Endothelial cell of umbilical vein (primary cell): Measurements from ENCODE around the gene RFX2. TPM values are rescaled to one million over a fixed set of nuclear protein-coding genes. Genes with fewer than 3 reads are reported as not detected.
A peak's percentile ranks its signal among the peaks of the same experiment; 100 is the strongest.

ENCODE experiments used
- BruUV-seq: library from RNA; stranded (reverse); fragments of 400-500 nt; replicated peaks from 2 replicates; lab custom pipeline; 2021; lab: Mats Ljungman, UMichigan
- CTCF ChIA-PET: fragments of 300-600, 350-600 bp; sonication (Branson Sonifier 250); formaldehyde crosslinking; loops from one replicate; lab custom pipeline; 2021; ENCODE audit warnings: antibody characterized with exemption, inconsistent platforms; lab: Charles Lee
- POLR2A ChIA-PET: fragments of 300-600, 350-600 bp; sonication (Branson Sonifier 250); formaldehyde crosslinking; loops from one replicate; lab custom pipeline; 2021; ENCODE audit warnings: antibody characterized with exemption, inconsistent platforms; lab: Charles Lee
- DNase-seq: peaks from one replicate; pipeline ENCODE4 v3.0.0-alpha.2; 2011; ENCODE audit warnings: low read depth, low spot score
- FAIRE-seq: peaks from 2 replicates; lab custom pipeline; 2011; peaks lifted over from hg19 to GRCh38; lab: Jason Lieb, UNC
- H2AFZ ChIP-seq: 2 replicates; pipeline ENCODE4 v1.6.0; 2012; ENCODE audit warnings: low read depth, low read length, control low read depth, inconsistent platforms
- H3K27ac ChIP-seq: 2 replicates; pipeline ENCODE4 v1.5.1; 2011; ENCODE audit warnings: low read depth, mild to moderate bottlenecking, control low read depth, low read length, moderate library complexity; ENCODE audit not compliant: insufficient read depth
- H3K27me3 ChIP-seq, 2 experiments: 2 replicates each; pipeline versions ENCODE4 v1.6.0 to v1.6.1; 2011; ENCODE audit warnings: low read length in 2 of 2, mixed read lengths in 1 of 2; ENCODE audit not compliant: control insufficient read depth in 2 of 2, insufficient read depth in 2 of 2
- H3K36me3 ChIP-seq, 2 experiments: 2 replicates in 1 of 2; 3 replicates in 1 of 2; pipeline ENCODE4 v1.5.1; 2011; ENCODE audit warnings: low read length in 2 of 2, mild to moderate bottlenecking in 1 of 2, moderate library complexity in 1 of 2; ENCODE audit not compliant: control insufficient read depth in 2 of 2, insufficient read depth in 2 of 2; ENCODE audit errors: extremely low read depth in 1 of 2
- H3K4me1 ChIP-seq: 3 replicates; pipeline ENCODE4 v1.5.1; 2011; ENCODE audit warnings: mild to moderate bottlenecking, low read length; ENCODE audit not compliant: control insufficient read depth, insufficient read depth; ENCODE audit errors: extremely low read depth
- H3K4me2 ChIP-seq: 2 replicates; pipeline ENCODE4 v1.6.1; 2011; ENCODE audit warnings: low read length, control low read depth, mixed read lengths; ENCODE audit not compliant: insufficient read depth
- H3K4me3 ChIP-seq, 3 experiments: fragments of 200-600 bp in 1 of 3; sonication (generic), shearing (Covaris generic) in 1 of 3; replicated peaks in 1 of 3; 2 replicates each; pipeline ENCODE4 v1.5.1; 2011 to 2016; ENCODE audit warnings: control low read depth in 3 of 3, low read length in 3 of 3, mild to moderate bottlenecking in 2 of 3, inconsistent platforms in 1 of 3, low read depth in 1 of 3, moderate library complexity in 1 of 3; ENCODE audit not compliant: insufficient read depth in 1 of 3
- H3K79me2 ChIP-seq: 2 replicates; pipeline ENCODE4 v1.6.0; 2012; ENCODE audit warnings: low read length, inconsistent platforms; ENCODE audit not compliant: control insufficient read depth, insufficient read depth
- H3K9ac ChIP-seq: replicated peaks from 2 replicates; pipeline ENCODE3; 2011; ENCODE audit warnings: low read length, control low read depth; ENCODE audit not compliant: insufficient read depth; ENCODE audit errors: extremely low read depth
- H3K9me1 ChIP-seq: replicated peaks from 3 replicates; pipeline ENCODE4 v1.6.0; 2011; ENCODE audit warnings: mild to moderate bottlenecking, low read length; ENCODE audit not compliant: control insufficient read depth, insufficient read depth; ENCODE audit errors: extremely low read depth
- H3K9me3 ChIP-seq: replicated peaks from 2 replicates; pipeline ENCODE4 v1.5.1; 2012; ENCODE audit warnings: low read length, inconsistent platforms; ENCODE audit not compliant: control insufficient read depth, insufficient read depth
- H4K20me1 ChIP-seq: replicated peaks from 2 replicates; pipeline ENCODE3; 2011; ENCODE audit warnings: mild to moderate bottlenecking, low read length; ENCODE audit not compliant: control insufficient read depth, insufficient read depth; ENCODE audit errors: extremely low read depth
- EZH2 ChIP-seq: IDR thresholded peaks from 2 replicates; pipeline ENCODE4 v1.6.1; 2012; ENCODE audit warnings: borderline replicate concordance, low read depth, mild to moderate bottlenecking, moderate library complexity, low read length, inconsistent platforms; ENCODE audit not compliant: severe bottlenecking
- FOS ChIP-seq: IDR thresholded peaks from 2 replicates; pipeline ENCODE4 v1.6.1; 2011; ENCODE audit warnings: mild to moderate bottlenecking, low read length, moderate library complexity, borderline replicate concordance; ENCODE audit not compliant: insufficient read depth
- GATA2 ChIP-seq: IDR thresholded peaks from 2 replicates; pipeline ENCODE4 v1.7.0; 2011; ENCODE audit warnings: low read depth, mild to moderate bottlenecking, moderate library complexity, mixed read lengths, low read length; ENCODE audit not compliant: insufficient read length, insufficient read depth
- JUN ChIP-seq: IDR thresholded peaks from 2 replicates; pipeline ENCODE4 v1.6.1; 2011; ENCODE audit warnings: borderline replicate concordance, low read depth; ENCODE audit not compliant: insufficient read length, insufficient read depth
- MAX ChIP-seq: IDR thresholded peaks from 2 replicates; pipeline ENCODE4 v1.6.1; 2011; ENCODE audit not compliant: insufficient read depth, insufficient read length
- MYC ChIP-seq: IDR thresholded peaks from one replicate; pipeline ENCODE4 v1.6.1; 2011; ENCODE audit warnings: mild to moderate bottlenecking, low read depth, low read length
- POLR2A ChIP-seq: IDR thresholded peaks from 2 replicates; pipeline ENCODE4 v1.6.1; 2012; ENCODE audit warnings: low read depth, mild to moderate bottlenecking, control low read depth, low read length
- POLR2AphosphoS5 ChIP-seq: IDR thresholded peaks from 2 replicates; pipeline ENCODE4 v1.6.1; 2012; ENCODE audit warnings: low read depth, mild to moderate bottlenecking, control low read depth, low read length, moderate library complexity; ENCODE audit not compliant: insufficient read depth
- dilution Hi-C: fragments of 300-500 bp; cut with MboI; formaldehyde crosslinking; loops from one replicate; pipeline ENCODE4 v1.15.0; 2019; ENCODE audit warnings: low sequenced_read_pairs; ENCODE audit not compliant: extremely low pct_ligation_motif_present
- intact Hi-C: fragments of 100-400 bp; cut with micrococcal nuclease; formaldehyde crosslinking; loops from one replicate; pipeline ENCODE4 v1.10.0; 2022
- polyA plus RNA-seq, 4 experiments: library from polyadenylated mRNA; depleted of rRNA in 3 of 4; stranded (reverse) in 3 of 4; unstranded in 1 of 4; fragments of >200 nt; gene quantifications; 2 replicates each; pipeline versions ENCODE4 v1.2.1 to v1.2.3, GENCODE V29; 2011 to 2012; ENCODE audit warnings: missing spikeins in 1 of 4
- total RNA-seq: library from RNA; stranded (reverse); gene quantifications from 2 replicates; pipeline ENCODE4 v1.2.3, GENCODE V29; 2021
- TF ChIP-seq, protein P1 (sequence below), 2 donors: IDR thresholded peaks; 1 replicate in 1 of 2; 2 replicates in 1 of 2; pipeline ENCODE4 v1.5.1; 2011; ENCODE audit warnings: low read length in 2 of 2, mild to moderate bottlenecking in 2 of 2, moderate library complexity in 2 of 2, control low read depth in 1 of 2, inconsistent platforms in 1 of 2, low read depth in 1 of 2; ENCODE audit not compliant: insufficient read depth in 1 of 2; ENCODE audit errors: extremely low read depth in 1 of 2

The RFX2 gene
- total and polyA plus RNA-seq, 2 donors (not counting 3 experiments of a cell fraction or from before 2014, with no cell fraction given) = 16.1 to 19.0 TPM

- CTCF ChIA-PET = interaction anchor here (0.9 to 7.2 kb wide), 6 partner anchors 9 to 147 kb away, joined by 3 to 46 read pairs (median 4); no protein-coding TSS in a partner anchor
Observed at GRCh38 chr19:5951338-5951861, 158.9 kb downstream of the RFX2 start.

More at GRCh38 chr19:5951338-5951861, 158.9 kb downstream of the RFX2 start:
- Histone ChIP-seq H3K4me2 (no peak overlapping the region), H2AFZ (no peak overlapping the region), H3K9me1 (no peaks in the 10 kb centered on the region), H3K79me2 (peaks cover 74% of the 10 kb centered on the region), H3K9ac (no peak overlapping the region), H4K20me1 (no peaks in the 10 kb centered on the region), H3K27ac (no peak overlapping the region), H3K27me3 (no peaks in the 10 kb centered on the region), H3K4me3 (no peak overlapping the region), H3K9me3 (no peaks in the 10 kb centered on the region), H3K36me3 (peaks cover 0 to 4% of the 10 kb centered on the region in 2 experiments), H3K4me1 (peaks cover 41% of the 10 kb centered on the region)
- POLR2A ChIA-PET = no interaction called here
- intact Hi-C loops (no loop called here), dilution Hi-C loops (no loop called here)
- no TSS peak for BruUV-seq
- TF ChIP-seq POLR2A = no peak
- TF ChIP-seq, protein P1, sequence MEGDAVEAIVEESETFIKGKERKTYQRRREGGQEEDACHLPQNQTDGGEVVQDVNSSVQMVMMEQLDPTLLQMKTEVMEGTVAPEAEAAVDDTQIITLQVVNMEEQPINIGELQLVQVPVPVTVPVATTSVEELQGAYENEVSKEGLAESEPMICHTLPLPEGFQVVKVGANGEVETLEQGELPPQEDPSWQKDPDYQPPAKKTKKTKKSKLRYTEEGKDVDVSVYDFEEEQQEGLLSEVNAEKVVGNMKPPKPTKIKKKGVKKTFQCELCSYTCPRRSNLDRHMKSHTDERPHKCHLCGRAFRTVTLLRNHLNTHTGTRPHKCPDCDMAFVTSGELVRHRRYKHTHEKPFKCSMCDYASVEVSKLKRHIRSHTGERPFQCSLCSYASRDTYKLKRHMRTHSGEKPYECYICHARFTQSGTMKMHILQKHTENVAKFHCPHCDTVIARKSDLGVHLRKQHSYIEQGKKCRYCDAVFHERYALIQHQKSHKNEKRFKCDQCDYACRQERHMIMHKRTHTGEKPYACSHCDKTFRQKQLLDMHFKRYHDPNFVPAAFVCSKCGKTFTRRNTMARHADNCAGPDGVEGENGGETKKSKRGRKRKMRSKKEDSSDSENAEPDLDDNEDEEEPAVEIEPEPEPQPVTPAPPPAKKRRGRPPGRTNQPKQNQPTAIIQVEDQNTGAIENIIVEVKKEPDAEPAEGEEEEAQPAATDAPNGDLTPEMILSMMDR (IDR thresholded peaks at IDR 0.05; ENCODE audit: extremely low read depth in 1 of 2, insufficient read depth in 1 of 2, low read depth in 1 of 2, low read length in 2 of 2) = no peak
- no peak for TF ChIP-seq JUN
- TF ChIP-seq POLR2AphosphoS5 = no peak
- TF ChIP-seq GATA2 = no peak
- TF ChIP-seq MAX = no peak
- TF ChIP-seq FOS = no peak
- TF ChIP-seq MYC = no peak
- TF ChIP-seq EZH2 = no peak
- FAIRE-seq (no peak), DNase-seq (peak; percentile 24)
